Fibroblast of skin of right quadriceps (primary cell): ENCODE data around the gene GPC1.

Experiments
- DNase-seq: peaks from one replicate; pipeline ENCODE4 v3.0.0-alpha.2; 2013

The GPC1 gene

DNA sequence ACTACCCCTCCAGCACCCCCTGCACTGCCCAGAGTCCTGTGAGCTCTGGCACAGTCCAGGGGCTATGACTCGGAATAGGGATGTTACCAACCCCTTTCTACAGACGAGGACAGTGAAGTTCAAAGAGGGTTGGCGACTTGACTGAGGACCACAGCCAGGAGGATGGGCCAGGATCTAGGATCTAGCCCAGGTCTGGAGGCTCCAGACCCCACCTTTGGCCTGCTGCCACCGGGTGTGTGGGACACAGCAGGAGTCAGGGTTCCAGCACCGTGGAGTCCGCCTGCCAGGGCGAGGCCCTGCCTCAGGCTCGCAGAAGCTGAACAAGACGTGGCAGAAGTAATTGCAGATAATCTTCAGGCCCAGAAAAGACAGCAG, 37.9 kb upstream of the GPC1 start:
- no peak for DNase-seq

DNA sequence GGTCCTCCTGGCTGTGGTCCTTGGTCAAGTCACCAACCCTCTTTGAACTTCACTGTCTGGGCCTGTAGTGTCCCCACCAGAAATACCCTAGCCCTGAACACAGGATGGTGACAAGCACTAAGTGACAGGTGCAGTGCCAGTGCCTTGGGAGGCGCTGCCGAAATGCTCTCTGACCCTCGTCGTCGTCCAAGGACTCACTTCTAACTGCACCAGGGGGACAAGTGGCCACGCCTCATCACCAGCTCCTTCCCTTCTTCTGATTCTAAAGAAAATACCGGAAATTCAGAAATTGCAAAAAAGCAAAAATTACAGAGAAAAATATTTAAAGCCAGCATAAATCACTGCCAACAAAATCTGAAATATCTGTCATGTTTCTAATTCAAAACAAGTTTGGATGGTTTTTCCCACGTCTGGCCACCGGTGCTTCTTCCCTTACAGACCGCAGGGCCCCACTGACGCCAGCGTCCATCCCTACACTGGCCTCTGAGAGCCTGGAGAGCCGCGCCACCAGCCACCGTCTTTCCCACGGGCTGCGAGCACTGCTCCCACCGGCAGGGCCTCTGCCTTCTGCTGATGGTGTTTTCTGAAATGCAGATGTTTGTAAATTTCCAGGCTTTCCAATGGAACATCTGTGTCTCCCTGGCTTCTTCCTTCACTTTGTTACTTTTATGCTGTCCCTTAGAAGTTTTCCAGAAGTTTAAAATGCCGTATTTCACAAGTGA, 37.4 kb upstream of the GPC1 start:
- no peak for DNase-seq

DNA sequence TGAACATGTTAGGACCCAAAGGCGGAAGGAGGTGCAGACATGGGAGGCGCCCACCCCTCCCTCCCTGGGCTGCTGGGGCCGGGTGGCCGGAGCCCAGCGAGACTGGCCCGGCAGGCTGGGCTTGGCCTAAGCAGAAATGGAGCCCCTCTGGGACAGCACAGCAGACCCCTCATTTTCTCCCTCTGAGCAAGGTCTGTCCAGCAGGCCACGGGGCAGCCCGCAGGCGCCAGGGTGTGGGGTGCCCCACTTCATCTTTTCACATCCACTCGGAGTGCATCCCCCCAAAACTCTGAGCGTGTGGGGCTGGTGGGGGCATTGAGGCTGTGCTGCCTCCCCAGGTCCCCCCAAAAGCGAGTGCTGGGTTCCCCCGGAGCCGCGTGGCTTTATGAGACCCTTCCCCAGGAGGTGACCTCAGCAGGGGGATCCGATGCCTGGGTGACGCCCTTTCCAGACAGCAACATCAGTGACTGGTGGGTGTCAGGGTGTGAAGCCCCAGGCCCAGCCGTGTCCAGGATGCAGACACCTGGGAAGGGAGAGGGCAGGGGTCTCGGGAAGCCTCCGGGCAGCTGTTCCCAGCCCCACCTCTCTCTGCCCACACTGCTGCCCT, 36.7 kb upstream of the GPC1 start:
- DNase-seq, result no peak

DNA sequence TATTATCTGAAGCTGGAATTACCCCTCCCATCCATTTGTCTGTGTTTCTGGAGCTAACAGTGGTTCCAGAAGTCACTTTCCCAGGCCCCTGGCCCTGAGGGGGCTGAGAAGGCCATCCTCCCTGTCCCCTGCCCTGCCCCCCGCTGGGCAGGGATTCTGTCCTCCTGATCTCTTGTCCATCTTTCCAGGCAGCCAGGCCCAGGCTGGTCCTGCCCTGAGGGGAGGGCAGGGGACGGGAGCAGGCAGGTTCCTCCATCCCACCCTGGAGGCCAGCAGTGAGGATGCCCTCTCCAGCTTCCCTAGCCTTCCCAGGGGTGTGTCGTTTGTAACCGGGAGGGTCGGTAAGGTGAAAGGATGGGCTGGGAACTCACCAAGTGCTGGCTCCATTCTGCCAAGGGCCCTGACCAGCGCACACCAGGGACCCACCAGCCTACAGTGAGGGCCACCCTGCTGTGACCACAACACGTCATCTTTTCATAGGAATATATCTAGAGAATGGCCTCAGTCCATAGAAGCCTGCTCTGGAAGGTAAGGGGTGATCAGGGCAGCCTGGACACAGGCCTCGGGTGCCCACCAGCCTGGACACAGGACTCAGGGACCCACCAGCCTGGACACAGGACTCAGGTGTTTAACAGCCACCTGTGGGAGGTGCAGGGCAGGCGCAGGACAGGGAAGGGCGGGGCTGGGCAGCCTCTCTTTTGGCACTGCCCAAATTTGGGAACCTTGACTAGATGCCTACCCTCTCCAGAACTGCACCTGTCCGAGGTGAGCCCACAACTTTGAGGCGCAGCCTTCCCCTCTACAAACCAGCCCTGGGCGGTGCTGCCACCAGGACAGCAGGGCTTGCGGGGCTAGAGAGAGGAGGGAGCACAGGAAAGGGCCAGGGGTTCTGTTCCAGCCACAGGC, 35.8 kb upstream of the GPC1 start:
- no peak for DNase-seq

DNA sequence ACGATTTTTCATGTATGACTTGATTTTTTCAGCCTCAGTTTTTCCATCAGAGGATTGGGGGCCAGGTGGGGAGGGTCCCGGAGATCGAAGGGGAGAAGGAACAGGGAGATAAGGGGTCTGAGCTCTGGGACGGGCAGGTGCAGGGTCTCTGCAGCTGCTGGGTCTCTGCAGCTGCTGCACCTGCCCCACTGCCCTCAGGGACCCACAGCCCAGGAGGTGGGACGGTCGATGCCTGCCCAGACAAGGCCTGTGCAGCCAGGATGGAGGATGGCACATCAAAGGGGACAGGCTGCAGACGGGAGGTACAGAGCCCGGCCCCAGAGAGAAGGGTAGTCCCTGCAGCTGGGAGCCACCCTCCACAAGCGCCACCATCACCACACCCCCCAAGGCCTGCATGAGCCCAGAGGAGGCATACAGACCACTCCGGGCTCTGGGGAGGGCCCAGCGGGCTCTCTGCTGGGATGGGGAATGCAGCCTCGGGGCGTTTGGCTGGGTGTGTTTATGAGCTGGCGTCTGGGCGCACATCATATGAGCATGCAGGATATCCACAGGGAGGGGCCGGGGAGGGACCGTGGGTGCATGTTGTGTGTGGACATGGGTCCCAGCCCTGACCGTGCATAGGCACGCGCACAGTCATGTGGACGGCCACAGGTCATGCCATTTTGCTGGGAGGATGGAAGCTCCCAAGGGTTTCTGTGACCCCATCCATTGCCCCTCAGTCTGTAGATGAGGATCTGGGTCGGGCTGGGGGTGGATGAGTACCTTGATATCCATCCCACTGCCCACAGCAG, 34.9 kb upstream of the GPC1 start:
- no peak for DNase-seq

GRCh38 chr2:240401308-240401707, 34.2 kb upstream of the GPC1 start:
- no peak for DNase-seq

GRCh38 chr2:240401781-240402551, 33.5 kb upstream of the GPC1 start:
- DNase-seq, result no peak

- no peak for DNase-seq
Measured at GRCh38 chr2:240402566-240403272, 32.7 kb upstream of the GPC1 start.

DNA sequence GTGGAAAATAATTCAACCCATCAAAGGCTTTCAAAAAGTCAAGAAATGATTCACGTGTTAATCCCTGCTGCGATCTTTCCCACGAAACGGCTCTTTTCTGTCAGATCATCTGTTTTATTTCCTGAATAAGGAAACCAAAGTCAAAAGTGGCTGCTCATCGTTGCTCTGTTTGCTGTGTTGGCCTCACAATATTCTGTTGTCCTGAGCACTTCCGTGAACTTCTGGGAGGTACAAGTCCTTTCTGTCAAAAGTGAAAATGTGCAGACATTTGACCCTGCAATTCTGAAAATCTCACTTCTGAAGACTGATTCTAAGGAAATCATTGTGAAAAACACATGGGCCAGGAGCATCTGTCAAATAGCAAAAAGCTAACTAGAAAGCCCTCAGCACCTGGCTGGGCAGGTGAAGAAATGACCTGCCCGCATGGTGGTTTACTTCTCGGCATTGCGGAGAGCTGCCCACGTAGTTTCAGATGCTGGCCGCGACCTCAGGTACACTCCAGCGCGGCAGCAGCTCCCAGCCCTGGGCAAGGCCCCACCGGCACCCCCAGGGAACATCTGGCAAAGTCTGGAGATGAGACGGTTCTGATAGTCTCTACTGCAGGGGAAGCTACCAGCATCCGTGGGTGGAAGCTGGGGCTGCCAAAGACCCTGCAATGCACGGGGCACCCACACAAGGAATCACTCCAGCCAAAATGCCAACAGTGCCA, 31.9 kb upstream of the GPC1 start:
- no peak for DNase-seq

GRCh38 chr2:240404174-240404852, 31.1 kb upstream of the GPC1 start:
- no peak for DNase-seq

DNA sequence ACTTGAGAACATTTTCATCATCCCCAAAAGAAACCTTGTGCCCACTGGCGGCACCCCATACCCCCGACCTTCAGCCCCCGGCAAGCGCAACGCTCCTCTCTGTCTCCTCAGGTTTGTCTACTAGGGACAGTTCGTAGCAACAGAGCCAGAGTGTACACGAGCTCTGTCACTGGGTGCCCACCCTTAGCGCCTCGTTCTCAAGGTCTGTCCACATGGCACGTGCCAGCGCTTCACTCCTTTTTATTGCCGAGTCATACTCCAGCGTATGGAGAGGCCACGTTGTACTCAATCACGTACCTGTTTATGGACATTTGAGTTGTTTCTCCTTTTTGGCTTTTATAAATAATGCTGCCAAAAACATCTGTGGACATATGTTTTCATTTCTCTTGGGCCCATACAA, 30.3 kb upstream of the GPC1 start:
- DNase-seq, result no peak

DNA sequence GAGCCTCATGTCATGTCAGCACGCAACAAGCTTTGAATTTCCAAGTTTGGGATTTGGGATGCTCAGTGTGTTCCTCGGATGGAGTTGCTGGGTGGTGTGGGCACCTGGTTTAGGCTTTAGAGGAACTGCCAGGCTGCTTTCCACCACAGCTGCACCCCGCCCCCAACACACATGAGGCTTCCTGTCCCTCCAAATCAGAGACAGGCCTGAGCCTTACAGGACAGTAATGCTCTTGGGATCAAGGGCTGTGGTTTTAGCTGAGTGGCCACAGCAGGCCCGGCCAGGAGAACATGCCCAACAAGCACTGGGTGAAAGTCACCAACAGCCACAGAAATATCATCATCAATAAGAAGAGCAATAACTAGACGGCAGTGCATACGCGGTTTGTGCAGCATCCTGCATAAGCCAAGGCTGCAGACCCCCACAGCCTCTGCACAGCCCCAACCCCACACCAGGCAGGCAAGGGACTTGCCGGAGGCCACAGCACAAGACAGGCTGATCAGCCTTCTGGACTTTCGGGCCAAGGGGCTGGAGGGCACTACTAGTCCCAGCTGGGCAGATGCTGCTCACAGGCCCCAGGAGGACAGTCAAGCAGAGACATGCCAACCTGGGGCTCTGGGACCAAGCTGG, 29.7 kb upstream of the GPC1 start:
- no peak for DNase-seq

DNA sequence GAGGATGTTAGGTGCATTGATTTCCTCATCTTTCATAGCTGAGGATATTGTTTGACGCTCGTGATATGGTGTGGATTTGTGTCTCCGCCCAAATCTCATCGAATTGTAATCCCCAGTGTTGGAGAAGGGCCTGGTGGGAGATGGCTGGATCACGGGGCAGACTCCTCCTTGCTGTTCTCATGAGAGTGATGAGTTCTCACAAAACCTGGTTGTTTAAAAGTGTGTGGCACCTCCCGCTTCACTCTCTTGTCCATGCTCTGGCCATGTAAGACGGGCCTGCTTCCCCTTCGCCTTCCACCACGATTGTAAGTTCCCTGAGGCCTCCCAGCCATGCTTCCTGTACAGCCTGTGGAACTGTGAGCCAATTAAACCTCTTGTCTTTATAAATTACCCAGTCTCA, 28.4 kb upstream of the GPC1 start:
- DNase-seq, result no peak

GRCh38 chr2:240410004-240410403, 25.5 kb upstream of the GPC1 start:
- DNase-seq, result no peak

DNA sequence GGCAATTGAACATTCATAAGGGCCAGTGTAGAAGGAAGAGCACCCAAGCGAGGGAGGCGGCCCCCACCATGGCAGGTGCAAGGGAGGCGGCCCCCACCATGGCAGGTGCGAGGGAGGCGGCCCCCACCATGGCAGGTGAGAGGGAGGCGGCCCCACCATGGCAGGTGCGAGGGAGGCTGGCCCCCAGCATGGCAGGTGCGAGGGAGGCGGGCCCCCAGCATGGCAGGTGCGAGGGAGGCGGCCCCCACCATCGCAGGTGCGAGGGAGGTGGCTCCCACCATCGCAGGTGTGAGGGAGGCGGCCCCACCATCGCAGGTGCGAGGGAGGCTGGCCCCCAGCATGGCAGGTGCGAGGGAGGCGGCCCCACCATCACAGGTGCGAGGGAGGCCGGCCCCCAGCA, 24.7 kb upstream of the GPC1 start:
- DNase-seq, result no peak

DNA sequence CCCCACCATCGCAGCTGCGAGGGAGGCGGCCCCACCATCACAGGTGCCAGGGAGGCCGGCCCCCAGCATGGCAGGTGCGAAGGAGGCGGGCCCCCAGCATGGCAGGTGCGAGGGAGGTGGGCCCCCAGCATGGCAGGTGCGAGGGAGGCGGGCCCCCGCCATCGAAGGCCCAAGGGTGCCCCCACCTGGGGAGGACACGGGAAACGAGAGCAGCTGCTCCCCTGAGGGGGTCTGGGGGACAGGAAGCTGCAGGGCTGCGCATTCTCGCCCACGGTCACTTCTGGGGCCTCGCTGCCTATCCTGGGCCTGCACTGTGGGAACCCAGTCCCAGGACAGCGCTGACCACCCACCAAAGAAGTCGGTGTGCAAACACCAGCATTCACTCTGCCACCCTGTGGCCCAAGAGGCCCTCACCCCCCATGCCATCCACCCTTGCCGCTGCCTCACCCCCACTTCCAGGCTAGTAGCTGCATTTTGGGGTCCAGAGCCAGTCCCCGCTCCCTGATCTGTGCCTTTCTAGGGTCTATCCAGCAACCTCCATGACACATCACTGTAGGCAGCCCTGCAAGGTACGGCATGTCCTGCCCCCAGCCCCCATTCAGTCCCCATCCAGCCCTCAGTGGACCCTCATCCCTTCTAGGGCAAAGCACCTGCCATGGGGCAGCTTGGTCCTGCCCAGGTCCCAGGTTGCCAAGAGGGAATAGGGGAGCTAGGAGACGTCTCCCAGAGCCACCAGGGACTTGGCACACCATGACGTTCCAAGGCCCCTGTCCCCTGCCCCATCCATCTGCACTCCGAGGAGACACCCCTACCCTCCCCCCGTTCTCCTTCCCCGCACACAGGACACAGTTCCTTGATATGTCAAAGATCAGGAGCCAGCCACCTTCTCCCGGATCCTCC, 24.0 kb upstream of the GPC1 start:
- no peak for DNase-seq

- no peak for DNase-seq
Measured at GRCh38 chr2:240412211-240412861, 23.1 kb upstream of the GPC1 start.
